HCEC 1CT (cell line): ENCODE data around the gene TIA1.
"Not testable (repeated sequence)": the region's sequence is repeated elsewhere in the genome, so short reads cannot be mapped to it uniquely, and the experiment has no call there.

Experiments
- DNase-seq: peaks from one replicate; pipeline ENCODE4 v3.0.0-alpha.2; 2017

The TIA1 gene

DNA sequence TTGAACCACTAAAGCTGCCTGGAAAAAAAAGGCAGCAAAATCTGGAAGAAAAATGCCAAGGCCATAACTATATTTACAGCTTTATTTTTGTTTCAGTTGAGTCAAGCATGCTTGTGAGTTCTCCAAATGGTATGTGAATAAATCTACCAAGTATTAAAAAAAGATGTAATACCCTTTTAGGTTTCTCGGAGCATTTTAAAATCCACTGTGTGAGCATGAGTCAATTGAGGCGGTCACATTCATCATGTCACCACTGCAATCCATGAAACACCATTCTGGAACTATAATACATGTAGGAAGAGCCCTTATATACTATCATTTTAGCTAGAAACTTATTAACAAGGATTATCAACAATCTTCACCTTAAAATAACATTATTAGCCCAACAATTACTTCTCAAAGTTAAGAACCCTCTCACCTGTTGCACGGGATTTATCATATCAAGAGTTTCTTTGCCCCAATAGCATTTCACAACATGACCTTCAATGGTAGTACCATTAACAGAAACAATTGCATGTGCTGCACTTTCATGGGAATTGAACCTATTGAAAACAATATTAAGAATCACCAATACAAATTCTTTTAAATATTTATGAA is 33.4 kb downstream of the TIA1 start:
- peak; percentile 88 for DNase-seq

DNA sequence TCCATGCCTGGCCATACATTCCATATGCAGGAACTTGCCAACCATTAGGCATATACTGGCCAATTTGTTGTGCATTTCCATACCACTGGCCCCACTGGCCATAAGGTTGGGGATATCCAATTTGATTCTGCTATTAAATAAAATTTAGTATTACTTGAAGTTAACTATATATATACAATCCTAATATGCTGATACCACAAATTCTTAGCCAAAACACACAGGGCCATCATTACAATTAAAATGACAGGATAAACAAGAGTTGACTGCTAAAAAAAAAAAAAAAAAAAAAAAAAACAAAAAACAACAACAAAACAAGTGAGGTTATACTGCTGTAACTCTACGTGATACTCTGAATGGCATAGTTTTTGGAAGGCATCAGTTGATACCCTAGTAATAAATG is 34.1 kb downstream of the TIA1 start:
- no peak for DNase-seq

GRCh38 chr2:70212298-70212932 is 36.0 kb downstream of the TIA1 start:
- DNase-seq, result no peak

DNA sequence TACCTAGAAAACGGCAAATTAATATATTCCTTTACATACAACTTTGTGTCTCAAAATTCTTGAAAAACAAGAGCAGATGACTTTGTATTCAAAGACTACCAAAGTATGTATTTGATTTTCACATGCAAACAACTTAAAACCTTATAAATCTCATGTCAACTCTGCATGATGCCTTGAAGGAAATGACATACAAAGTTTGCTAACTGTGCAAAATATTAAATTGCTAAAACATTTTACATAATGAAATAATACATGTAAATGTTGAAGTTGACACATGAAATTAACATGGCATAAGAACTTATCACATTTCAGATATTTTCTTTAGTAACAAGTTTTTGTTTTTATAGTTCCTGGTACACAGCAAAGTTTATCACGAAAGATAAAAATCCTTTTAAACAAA is 36.8 kb downstream of the TIA1 start:
- no peak for DNase-seq

- no peak for DNase-seq
Measured at GRCh38 chr2:70204452-70204851, 44.0 kb downstream of the TIA1 start.

DNA sequence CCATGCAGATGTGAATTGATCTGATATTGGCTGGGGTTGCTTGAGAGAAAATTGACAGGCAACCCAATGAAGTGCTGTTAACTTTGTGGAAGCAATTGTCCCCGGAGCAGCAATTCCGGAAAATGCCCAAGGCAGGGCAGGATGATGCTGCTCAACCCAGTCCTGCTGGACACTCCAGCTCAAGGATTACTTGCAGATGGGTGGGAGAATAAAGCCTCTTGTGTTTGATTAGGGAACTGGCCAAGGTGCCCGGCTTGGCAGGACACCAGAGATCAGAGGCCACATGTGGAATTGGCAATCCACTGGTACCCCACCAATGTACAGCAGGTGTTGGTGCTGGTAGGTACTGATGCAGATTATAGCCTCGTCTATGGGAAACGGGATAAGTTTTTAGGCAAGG is 45.3 kb downstream of the TIA1 start:
- no peak for DNase-seq

- DNase-seq, result no peak
Measured at GRCh38 chr2:70202236-70202806, 46.1 kb downstream of the TIA1 start.

- DNase-seq, result no peak
Measured at GRCh38 chr2:70201831-70202230, 46.6 kb downstream of the TIA1 start.

- DNase-seq, result no peak
Measured at GRCh38 chr2:70201225-70201768, 47.1 kb downstream of the TIA1 start.

- no peak for DNase-seq
Measured at GRCh38 chr2:70199320-70199864, 49.0 kb downstream of the TIA1 start.

GRCh38 chr2:70192516-70192915 is 55.9 kb downstream of the TIA1 start:
- no peak for DNase-seq

GRCh38 chr2:70191244-70191735 is 57.1 kb downstream of the TIA1 start:
- no peak for DNase-seq

DNA sequence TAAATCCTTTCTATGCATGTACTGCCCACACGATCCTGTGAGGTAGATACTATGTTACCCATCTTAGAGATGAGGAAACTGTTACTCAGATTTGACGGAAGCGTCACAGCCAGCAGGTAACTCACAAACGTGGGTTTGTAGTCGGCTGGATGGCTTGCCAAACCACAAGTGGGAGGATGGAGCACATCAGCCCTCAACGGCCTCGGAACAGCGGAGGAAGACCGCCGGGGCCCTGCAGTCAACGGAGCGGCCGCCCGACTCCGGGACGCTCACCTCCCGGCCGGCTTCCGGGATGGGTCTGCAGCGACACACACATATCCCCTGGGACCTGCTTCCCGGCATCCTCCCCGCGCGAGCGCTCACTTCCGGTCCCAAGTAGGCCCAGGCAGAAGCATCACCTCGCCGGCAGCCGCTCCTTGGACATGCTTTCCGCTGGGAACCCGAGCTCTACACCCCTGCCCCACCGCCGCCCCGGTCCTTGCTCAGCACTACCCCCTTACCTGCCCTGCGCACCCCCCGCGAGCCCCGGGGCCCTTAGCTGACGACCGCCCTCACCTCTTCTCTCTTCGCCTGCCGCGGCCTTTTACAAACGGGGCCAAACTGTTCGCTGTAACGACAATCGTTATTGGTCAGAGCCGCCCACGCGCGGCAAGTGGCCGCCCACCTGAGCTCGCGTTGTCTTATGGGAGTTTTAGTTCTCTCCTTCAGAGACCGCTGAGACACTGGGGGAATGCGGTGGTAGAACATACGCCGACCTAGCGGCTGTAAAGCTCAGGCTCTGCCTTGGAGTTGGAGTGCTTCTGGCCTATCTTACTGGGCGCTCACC is 57.8 kb downstream of the TIA1 start, which contains the start of gene C2orf42:
Gene C2orf42, minus strand, starts transcription at position 602 of the 826 bp plus-strand sequence. CDS start 9,034 bp downstream, outside the sequence.
- DNase-seq, result peak; percentile 97

DNA sequence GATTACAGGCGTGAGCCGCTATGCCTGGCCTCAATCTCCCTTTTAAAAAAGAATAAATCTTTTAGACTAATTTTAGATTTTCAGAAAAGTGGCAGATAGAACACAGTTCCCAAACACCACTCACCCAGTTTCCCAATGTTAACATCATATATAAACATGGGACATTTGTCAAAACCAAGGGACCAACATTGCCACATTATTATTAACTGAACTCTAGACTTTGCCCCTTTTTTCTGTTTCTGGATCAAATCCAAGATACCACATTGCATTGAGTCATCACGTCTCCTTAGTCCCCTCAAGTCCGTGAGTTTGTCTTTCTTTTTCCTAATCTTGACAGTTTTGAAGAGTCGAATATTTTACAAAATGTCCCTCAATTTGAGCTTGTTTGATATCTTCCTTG is 60.0 kb downstream of the TIA1 start:
- DNase-seq, result no peak

- not testable (repeated sequence) for DNase-seq
Measured at GRCh38 chr2:70187170-70187569, 61.3 kb downstream of the TIA1 start.

- no peak for DNase-seq
Measured at GRCh38 chr2:70182689-70183088, 65.7 kb downstream of the TIA1 start.

GRCh38 chr2:70181363-70181956 is 67.0 kb downstream of the TIA1 start:
- DNase-seq, result no peak

GRCh38 chr2:70173520-70173919 is 74.9 kb downstream of the TIA1 start:
- peak; percentile 43 for DNase-seq

DNA sequence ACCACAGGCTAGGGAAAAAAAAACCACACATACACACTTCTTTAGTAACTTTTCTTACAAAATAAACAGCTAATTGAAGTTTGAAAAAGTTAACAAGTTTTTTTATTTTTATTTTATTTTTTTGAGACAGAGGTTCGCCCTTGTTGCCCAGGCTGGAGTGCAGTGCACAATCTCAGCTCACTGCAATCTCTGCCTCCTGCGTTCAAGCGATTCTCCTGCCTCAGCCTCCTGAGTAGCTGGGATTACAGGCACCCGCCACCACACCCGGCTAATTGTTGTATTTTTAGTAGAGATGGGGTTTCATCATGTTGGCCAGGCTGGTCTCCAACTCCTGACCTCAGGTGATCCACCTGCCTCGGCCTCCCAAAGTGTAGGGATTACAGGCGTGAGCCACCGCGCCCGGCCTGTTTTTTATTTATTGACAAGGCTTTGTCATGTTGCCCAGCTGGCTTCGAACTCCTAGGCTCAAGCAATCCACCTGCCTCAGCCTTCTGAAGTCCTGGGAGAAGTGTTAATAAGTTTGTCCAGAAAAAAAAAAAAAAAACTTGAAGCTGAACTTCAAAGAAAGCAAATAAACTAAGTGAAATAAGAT is 78.7 kb downstream of the TIA1 start:
- not testable (repeated sequence) for DNase-seq

- DNase-seq, result no peak
Measured at GRCh38 chr2:70161069-70161534, 87.3 kb downstream of the TIA1 start.

DNA sequence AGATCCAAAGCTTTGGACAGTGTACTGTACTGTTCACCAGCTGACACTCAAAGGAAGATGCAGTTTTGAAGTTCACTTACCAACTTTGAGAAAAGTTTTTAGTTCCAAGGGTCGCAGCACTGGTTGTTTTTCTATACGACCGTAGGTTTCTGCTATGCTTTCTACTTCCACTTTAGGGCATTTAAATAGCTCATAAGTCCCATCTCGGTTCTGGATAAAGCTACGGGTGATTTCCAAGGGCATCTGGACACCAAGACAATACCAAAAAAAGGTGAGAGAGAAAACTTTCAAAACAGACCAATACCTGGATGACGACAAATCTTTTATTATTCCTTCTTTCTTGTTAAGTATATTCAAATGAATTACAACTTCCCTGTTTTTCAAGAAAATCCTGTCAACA is 87.9 kb downstream of the TIA1 start:
- no peak for DNase-seq
